K562 (cell line): ENCODE results near the gene PDE6B. TPM values are rescaled to one million over a fixed set of nuclear protein-coding genes. Genes with fewer than 3 reads are reported as not detected.

Experiments
- ATAC-seq: fragments of 200-7000 bp; cut with Tn5 transposase; 3 replicates; pipeline ENCODE4 v1.9.1; 2020; ENCODE audit warnings: moderate library complexity
- BruUV-seq: library from RNA; stranded (reverse); fragments of 400-500 nt; replicated peaks from 2 replicates; lab custom pipeline; 2021; lab: Mats Ljungman, UMichigan
- CTCF ChIA-PET: fragments of 300-600 bp; formaldehyde crosslinking; extraction: SDS; loops from one replicate; lab custom pipeline; 2021; ENCODE audit warnings: low intra/inter-chr PET ratio; lab: Yijun Ruan, JAX
- POLR2A ChIA-PET: fragments of 300-600, 350-650 bp; sonication (Branson Sonifier 250); formaldehyde crosslinking; extraction: SDS; loops from one replicate; lab custom pipeline; 2021; ENCODE audit warnings: antibody characterized with exemption, inconsistent platforms; lab: Yijun Ruan, JAX
- DNase-seq, 4 experiments: peaks; one replicate each; pipeline versions ENCODE4 v3.0.0 to v3.0.0-alpha.2; 2011 to 2018; ENCODE audit warnings: low spot score in 3 of 4, mixed read lengths in 3 of 4; ENCODE audit errors: extremely low read depth in 1 of 4
- FAIRE-seq: peaks from 2 replicates; lab custom pipeline; 2011; peaks lifted over from hg19 to GRCh38; lab: Jason Lieb, UNC
- H2AFZ ChIP-seq: 2 replicates; pipeline ENCODE4 v1.6.0; 2011; ENCODE audit warnings: low read depth, low read length, control low read depth, inconsistent platforms
- H3K27ac ChIP-seq: fragments of 200-600 bp; 3 replicates; pipeline ENCODE4 v1.8.0; 2011; ENCODE audit warnings: low read depth, mild to moderate bottlenecking, control low read depth, inconsistent platforms, low read length, moderate library complexity, mixed read lengths; ENCODE audit errors: extremely low read depth
- H3K27me3 ChIP-seq, 2 experiments: fragments of 300-600 bp in 1 of 2; 2 replicates in 1 of 2; 3 replicates in 1 of 2; pipeline versions ENCODE4 v1.6.0 to v1.8.0; 2011; ENCODE audit warnings: inconsistent platforms in 2 of 2, low read length in 2 of 2, mild to moderate bottlenecking in 1 of 2, mixed read lengths in 1 of 2, moderate library complexity in 1 of 2; ENCODE audit not compliant: control insufficient read depth in 2 of 2, insufficient read depth in 2 of 2
- H3K36me3 ChIP-seq: fragments of 300-600 bp; 3 replicates; pipeline ENCODE4 v1.8.0; 2011; ENCODE audit warnings: mild to moderate bottlenecking, low read length, inconsistent platforms; ENCODE audit not compliant: control insufficient read depth, insufficient read depth
- H3K4me1 ChIP-seq, 2 experiments: fragments of 200-600 bp in 1 of 2; replicated peaks in 1 of 2; 2 replicates in 1 of 2; 3 replicates in 1 of 2; pipeline versions ENCODE4 v1.5.1 to v1.8.0; 2011; ENCODE audit warnings: inconsistent platforms in 2 of 2, low read length in 2 of 2, mild to moderate bottlenecking in 1 of 2, mixed read lengths in 1 of 2, moderate library complexity in 1 of 2; ENCODE audit not compliant: control insufficient read depth in 2 of 2, insufficient read depth in 2 of 2
- H3K4me2 ChIP-seq: 2 replicates; pipeline ENCODE4 v1.6.1; 2011; ENCODE audit warnings: low read length, control low read depth, inconsistent platforms, mixed read lengths; ENCODE audit not compliant: insufficient read depth
- H3K4me3 ChIP-seq: fragments of 200-600 bp; sonication (generic), shearing (Covaris generic); 2 replicates; pipeline ENCODE4 v1.5.1; 2016; ENCODE audit warnings: control low read depth, inconsistent platforms
- H3K79me2 ChIP-seq: fragments of 200-600 bp; 3 replicates; pipeline ENCODE4 v1.8.0; 2011; ENCODE audit warnings: low read length, inconsistent platforms; ENCODE audit not compliant: control insufficient read depth, insufficient read depth
- H3K9ac ChIP-seq, 2 experiments: 2 replicates each; pipeline versions ENCODE4 v1.6.0 to v1.6.1; 2011; ENCODE audit warnings: low read depth in 2 of 2, low read length in 2 of 2, control low read depth in 1 of 2, inconsistent platforms in 1 of 2, mild to moderate bottlenecking in 1 of 2, mixed read lengths in 1 of 2; ENCODE audit not compliant: insufficient read depth in 1 of 2
- H3K9me1 ChIP-seq: one replicate; pipeline ENCODE4 v1.6.0; 2011; ENCODE audit warnings: inconsistent platforms, mild to moderate bottlenecking, low read length, moderate library complexity; ENCODE audit not compliant: control insufficient read depth, insufficient read depth
- H3K9me3 ChIP-seq: replicated peaks from 2 replicates; pipeline ENCODE4 v1.5.1; 2011; ENCODE audit warnings: low read depth, low read length, inconsistent platforms; ENCODE audit not compliant: control insufficient read depth, insufficient read depth
- H4K20me1 ChIP-seq: replicated peaks from 2 replicates; pipeline ENCODE4 v1.6.1; 2011; ENCODE audit warnings: low read length, inconsistent platforms, mixed read lengths; ENCODE audit not compliant: control insufficient read depth, insufficient read depth
- CHCHD3 ChIP-seq: fragments of 250-450 bp; sonication (Bioruptor Pico); IDR thresholded peaks from 2 replicates; pipeline ENCODE4 v2.1.2; 2022; ENCODE audit warnings: mild to moderate bottlenecking
- EGR1 ChIP-seq: fragments of 450-650 bp; conservative IDR thresholded peaks from 2 replicates; pipeline ENCODE4 v1.6.1; 2017; ENCODE audit warnings: mild to moderate bottlenecking
- HMGN3 ChIP-seq: IDR thresholded peaks from 2 replicates; pipeline ENCODE4 v1.6.1; 2011; ENCODE audit warnings: borderline replicate concordance, low read depth, mild to moderate bottlenecking, mixed read lengths, low read length; ENCODE audit not compliant: insufficient read length; ENCODE audit errors: extremely low read depth
- NCOR1 ChIP-seq: fragments of 450-650 bp; IDR thresholded peaks from 2 replicates; pipeline ENCODE4 v1.6.1; 2016; ENCODE audit warnings: mild to moderate bottlenecking, moderate library complexity
- NEUROD1 ChIP-seq: fragments of 150-350 bp; IDR thresholded peaks from 2 replicates; pipeline ENCODE4 v1.6.1; 2014; ENCODE audit warnings: borderline replicate concordance, low read length, low read depth; ENCODE audit not compliant: partially characterized antibody
- POLR2A ChIP-seq: fragments of 450-650 bp; conservative IDR thresholded peaks from 2 replicates; pipeline ENCODE4 v1.6.1; 2016
- POLR2B ChIP-seq: fragments of 450-650 bp; IDR thresholded peaks from 2 replicates; pipeline ENCODE4 v1.6.1; 2018; ENCODE audit warnings: low read depth; ENCODE audit not compliant: partially characterized antibody
- POLR2G ChIP-seq: fragments of 200-400 bp; formaldehyde crosslinking; IDR thresholded peaks from 2 replicates; pipeline ENCODE4 v1.6.1; 2017; ENCODE audit warnings: low read depth, mild to moderate bottlenecking, antibody characterized with exemption, low read length, moderate library complexity
- TCF7 ChIP-seq: sonication (generic); IDR thresholded peaks from 2 replicates; pipeline ENCODE4 v1.6.1; 2016; ENCODE audit warnings: antibody characterized with exemption, borderline replicate concordance
- TEAD1 ChIP-seq, 2 experiments: fragments of 450-650 bp in 1 of 2; sonication (generic) in 1 of 2; formaldehyde crosslinking; IDR thresholded peaks; 2 replicates each; pipeline versions ENCODE4 v1.4.0 to v1.8.0; 2020 to 2022; ENCODE audit warnings: mild to moderate bottlenecking in 2 of 2, missing genetic modification reagents in 1 of 2
- WGBS: fragments of 100-300 bp; shearing (Covaris generic); methylation state at CpG from one replicate; pipeline ENCODE4 v1.1.6; 2016; ENCODE audit warnings: low coverage, mixed read lengths; ENCODE audit not compliant: insufficient coverage; ENCODE audit errors: missing lambda C conversion rate; 5-methylcytosine and 5-hydroxymethylcytosine counted together
- in situ Hi-C: fragments of 300-500 bp; cut with MboI; formaldehyde crosslinking; loops from 4 replicates; pipeline ENCODE4 v1.15.0; 2018; ENCODE audit warnings: inconsistent platforms, mixed read lengths
- intact Hi-C: fragments of 100-400 bp; cut with micrococcal nuclease; formaldehyde crosslinking; loops from 2 replicates; pipeline ENCODE4 v1.14.2; 2022
- polyA plus RNA-seq, 8 experiments: library from polyadenylated mRNA; depleted of rRNA in 4 of 8; stranded (reverse) in 5 of 8; unstranded in 3 of 8; fragments of >200 nt; fragmentation: Nextera tagmentation in 2 of 8; fragmentation: Illumina TruSeq in 1 of 8; extraction: Ambion mirVana in 2 of 8; extraction: Trizol in 1 of 8; gene quantifications; 2 replicates each; pipeline versions ENCODE4 v1.2.1 to v1.2.3, GENCODE V29; 2011 to 2014; ENCODE audit warnings: inconsistent platforms in 1 of 8, missing spikeins in 1 of 8
- total RNA-seq, 7 experiments: library from RNA; depleted of rRNA in 6 of 7; stranded (reverse); fragments of >200 nt in 6 of 7; fragmentation: Illumina TruSeq in 2 of 7; extraction: Trizol in 2 of 7; gene quantifications; 2 replicates each; pipeline versions ENCODE4 v1.2.1 to v1.2.3, GENCODE V29; 2011 to 2021; ENCODE audit warnings: low replicate concordance in 1 of 7
- TF ChIP-seq, protein P1 (sequence below): fragments of 450-650 bp; formaldehyde crosslinking; IDR thresholded peaks from 2 replicates; pipeline ENCODE4 v1.4.0; 2020; ENCODE audit warnings: mild to moderate bottlenecking, moderate library complexity

PDE6B gene
- total and polyA plus RNA-seq, 9 of the 15 experiments (the other 6 are each of a cell fraction or from before 2014, with no cell fraction given): 0.04 TPM; not detected in 8

DNA sequence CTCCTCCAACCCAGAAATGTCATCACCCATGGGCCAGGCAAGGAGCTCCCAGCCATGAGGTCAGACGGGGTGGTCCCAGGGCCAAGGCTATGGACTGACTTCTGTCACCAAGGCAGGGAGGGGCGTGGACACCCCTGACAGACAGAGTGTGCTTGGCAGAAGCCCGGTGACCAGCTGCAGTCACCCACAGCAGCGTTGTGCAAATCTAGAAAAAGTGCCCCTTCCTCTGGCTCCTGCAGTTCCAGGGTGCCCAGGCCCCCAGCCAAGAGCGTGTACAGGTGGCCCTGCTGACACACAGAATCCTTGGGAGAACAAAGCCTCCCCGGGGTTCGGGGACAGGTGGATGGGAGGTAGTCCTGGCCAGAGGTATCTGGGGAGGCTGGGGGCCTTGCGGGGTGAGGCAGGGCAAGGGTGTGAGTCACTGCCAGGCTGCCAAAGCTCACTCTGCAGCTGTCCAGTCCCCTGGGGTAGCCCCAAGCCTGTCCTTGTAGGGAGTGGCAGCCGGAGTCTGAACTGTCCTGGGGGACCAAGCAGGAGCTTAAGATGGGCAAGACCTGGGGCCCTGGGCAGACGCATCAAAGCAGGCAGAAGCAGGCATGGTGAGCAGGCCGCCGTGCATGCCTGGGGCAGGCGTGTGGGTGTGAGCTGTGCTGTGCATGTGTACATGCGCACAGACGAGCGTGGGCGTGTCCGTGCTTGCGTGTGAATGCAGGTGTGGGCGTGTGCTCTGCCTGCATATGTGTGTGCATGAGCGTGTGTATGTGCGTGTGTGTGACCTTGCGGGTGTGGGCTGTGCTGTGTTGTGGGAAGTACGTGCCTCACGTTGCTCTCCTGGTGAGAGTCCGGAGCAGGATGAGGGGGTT lies 52.3 kb downstream of the PDE6B start:
- POLR2A ChIA-PET: interaction anchor here (0.5 kb wide), 1 partner anchor 256 kb away, joined by 3 read pairs; no protein-coding TSS in a partner anchor
- no TSS peak for BruUV-seq

More for the DNA sequence above, 52.3 kb downstream of the PDE6B start:
- intact Hi-C loops: no loop called here
- CTCF ChIA-PET: no interaction called here
- Histone ChIP-seq H4K20me1 (peaks cover 5% of the 10 kb centered on the region; the same call in 1 of the 2 replicates), H3K36me3 (peaks cover 9% of the 10 kb centered on the region), H3K4me3 (no peak overlapping the region), H3K9me1 (no peaks in the 10 kb centered on the region), H3K4me1 (peaks cover 15 to 91% of the 10 kb centered on the region in 2 experiments), H2AFZ (no peak overlapping the region), H3K4me2 (no peak overlapping the region), H3K27ac (no peak overlapping the region), H3K9ac (peak overlapping the region in 1 of 2 experiments; percentile 18; a peak in 2 of 4 replicates), H3K79me2 (peaks cover 22% of the 10 kb centered on the region), H3K9me3 (no peaks in the 10 kb centered on the region), H3K27me3 (no peaks in the 10 kb centered on the region)
- in situ Hi-C loops: no loop called here
- DNase-seq (no peak), FAIRE-seq (no peak), ATAC-seq (no peak)
- WGBS: 63% methylated on average over 21 of the region's 26 CpGs
- no peak for TF ChIP-seq NCOR1
- 0 out of 2 replicates have a peak, but pooled peaks have one; percentile 27 for TF ChIP-seq POLR2A
- TF ChIP-seq, protein P1, sequence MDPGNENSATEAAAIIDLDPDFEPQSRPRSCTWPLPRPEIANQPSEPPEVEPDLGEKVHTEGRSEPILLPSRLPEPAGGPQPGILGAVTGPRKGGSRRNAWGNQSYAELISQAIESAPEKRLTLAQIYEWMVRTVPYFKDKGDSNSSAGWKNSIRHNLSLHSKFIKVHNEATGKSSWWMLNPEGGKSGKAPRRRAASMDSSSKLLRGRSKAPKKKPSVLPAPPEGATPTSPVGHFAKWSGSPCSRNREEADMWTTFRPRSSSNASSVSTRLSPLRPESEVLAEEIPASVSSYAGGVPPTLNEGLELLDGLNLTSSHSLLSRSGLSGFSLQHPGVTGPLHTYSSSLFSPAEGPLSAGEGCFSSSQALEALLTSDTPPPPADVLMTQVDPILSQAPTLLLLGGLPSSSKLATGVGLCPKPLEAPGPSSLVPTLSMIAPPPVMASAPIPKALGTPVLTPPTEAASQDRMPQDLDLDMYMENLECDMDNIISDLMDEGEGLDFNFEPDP: no peak
- TF ChIP-seq EGR1: peak; percentile 47; the same call in 1 of the 2 replicates
- no peak for TF ChIP-seq CHCHD3 (CRISPR knock-in tag)
- no peak for TF ChIP-seq NEUROD1
- TF ChIP-seq POLR2B: peak; percentile 29
- TF ChIP-seq HMGN3: peak; percentile 16
- TF ChIP-seq TCF7: no peak
- TF ChIP-seq TEAD1 (CRISPR knock-in tag; IDR thresholded peaks at IDR 0.05): no peak
- peak; percentile 60; the same call in 1 of the 2 replicates for TF ChIP-seq POLR2G
